GM12891 (cell line): ENCODE data around the gene TXNDC5.

Source experiments
- POLR2A ChIP-seq: IDR thresholded peaks from 2 replicates; pipeline ENCODE4 v1.6.1; 2011; ENCODE audit warnings: low read depth, low read length, control low read depth
- POLR2AphosphoS5 ChIP-seq: IDR thresholded peaks from 2 replicates; pipeline ENCODE4 v1.6.1; 2011; ENCODE audit warnings: low read depth, low read length, control low read depth
- POU2F2 ChIP-seq: IDR thresholded peaks from 2 replicates; pipeline ENCODE4 v1.6.1; 2011; ENCODE audit warnings: low read depth, mild to moderate bottlenecking, control low read depth, low read length, moderate library complexity
- TAF1 ChIP-seq: IDR thresholded peaks from 2 replicates; pipeline ENCODE4 v1.6.1; 2011; ENCODE audit warnings: low read depth, low read length, control low read depth

DNA sequence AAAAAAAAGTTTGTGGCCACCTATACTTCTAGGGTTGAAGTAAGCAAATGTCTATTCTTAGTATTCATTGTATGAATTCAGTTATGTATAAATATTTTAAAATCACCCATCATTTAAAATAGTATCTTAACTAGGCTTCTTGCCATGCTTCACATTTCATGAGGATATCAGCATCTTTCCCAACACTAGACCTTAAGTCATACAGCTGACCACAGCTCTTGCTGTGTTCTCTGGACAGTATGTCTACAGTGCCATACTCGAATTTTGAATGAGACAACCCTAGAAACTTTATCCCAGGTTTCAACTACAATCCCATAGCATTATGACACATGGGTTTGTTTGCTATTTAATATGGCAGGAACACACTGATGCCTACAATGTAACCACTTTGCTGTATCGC lies 5.2 kb downstream of the TXNDC5 start:
- TF ChIP-seq POLR2AphosphoS5 (no peak), POLR2A (no peak), POU2F2 (no peak), TAF1 (no peak)
